ENCODE results near the gene TSPAN32. TPM values are rescaled to one million over a fixed set of nuclear protein-coding genes. Genes with fewer than 3 reads are reported as not detected.
"Not testable (repeated sequence)": the region's sequence is repeated elsewhere in the genome, so short reads cannot be mapped to it uniquely, and the experiment has no call there.

TSPAN32 gene
- total and polyA plus RNA-seq, 10 donors: 10.6 to 21.8 (median 17.5) TPM

- intact Hi-C loops (cut with DNase I; ENCODE audit: low total_unique reads): no loop called here
- no peak for TF ChIP-seq POLR2A (IDR thresholded peaks at IDR 0.05)
- no peak for TF ChIP-seq POLR2AphosphoS5 (IDR thresholded peaks at IDR 0.05)
- no peak for TF ChIP-seq CTCF (IDR thresholded peaks at IDR 0.05 in 8 of 11, conservative IDR thresholded peaks at IDR 0.05 in 3 of 11)
- H3K4me3 ChIP-seq: no peak overlapping the region
- 91 to 97% (median 92%) methylated on average over 5 of the region's 5 CpGs for WGBS, 5 donors
- no peaks in the 10 kb centered on the region for H3K36me3 ChIP-seq
- H3K27me3 ChIP-seq (replicated peaks in 1 of 7): no peaks in the 10 kb centered on the region
- H3K27ac ChIP-seq: no peak overlapping the region
- H3K4me1 ChIP-seq: no peaks in the 10 kb centered on the region
- DNase-seq: no peak
- H3K9me3 ChIP-seq: peaks cover 0 to 17% (median 10%) of the 10 kb centered on the region in 8 donors
Measured at GRCh38 chr11:2331404-2331803, 29.6 kb downstream of the TSPAN32 start.

DNA sequence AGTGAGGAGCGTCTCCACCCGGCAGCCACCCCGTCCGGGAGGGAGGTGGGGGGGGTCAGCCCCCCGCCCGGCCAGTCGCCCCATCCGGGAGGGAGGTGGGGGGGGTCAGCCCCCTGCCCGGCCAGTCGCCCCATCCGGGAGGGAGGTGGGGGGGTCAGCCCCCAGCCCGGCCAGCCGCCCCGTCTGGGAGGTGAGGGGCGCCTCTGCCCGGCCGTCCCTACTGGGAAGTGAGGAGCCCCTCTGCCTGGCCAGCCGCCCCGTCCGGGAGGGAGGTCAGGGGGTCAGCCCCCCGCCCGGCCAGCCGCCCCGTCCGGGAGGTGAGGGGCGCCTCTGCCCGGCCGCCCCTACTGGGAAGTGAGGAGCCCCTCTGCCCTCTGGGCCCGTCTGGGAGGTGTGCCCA lies 30.8 kb downstream of the TSPAN32 start:
- H3K27me3 ChIP-seq (replicated peaks in 1 of 7); H3K4me1 ChIP-seq; intact Hi-C loops (cut with DNase I; ENCODE audit: low total_unique reads); DNase-seq; H3K4me3 ChIP-seq; H3K36me3 ChIP-seq; H3K27ac ChIP-seq: not testable (repeated sequence)
- H3K9me3 ChIP-seq: peaks cover 0 to 17% (median 10%) of the 10 kb centered on the region in 8 donors
- WGBS, 5 donors: 90 to 100% (median 97%) methylated on average over 2 to 28 of the region's 29 CpGs

- H3K27me3 ChIP-seq (replicated peaks in 1 of 7); DNase-seq; H3K36me3 ChIP-seq; intact Hi-C loops (cut with DNase I; ENCODE audit: low total_unique reads); H3K27ac ChIP-seq; H3K4me3 ChIP-seq; H3K4me1 ChIP-seq: not testable (repeated sequence)
- WGBS, 5 donors: 55 to 74% (median 71%) methylated on average over 2 of the region's 4 CpGs
- H3K9me3 ChIP-seq: peaks cover 0 to 17% (median 10%) of the 10 kb centered on the region in 8 donors
Measured at GRCh38 chr11:2333486-2334205, 31.8 kb downstream of the TSPAN32 start.

DNA sequence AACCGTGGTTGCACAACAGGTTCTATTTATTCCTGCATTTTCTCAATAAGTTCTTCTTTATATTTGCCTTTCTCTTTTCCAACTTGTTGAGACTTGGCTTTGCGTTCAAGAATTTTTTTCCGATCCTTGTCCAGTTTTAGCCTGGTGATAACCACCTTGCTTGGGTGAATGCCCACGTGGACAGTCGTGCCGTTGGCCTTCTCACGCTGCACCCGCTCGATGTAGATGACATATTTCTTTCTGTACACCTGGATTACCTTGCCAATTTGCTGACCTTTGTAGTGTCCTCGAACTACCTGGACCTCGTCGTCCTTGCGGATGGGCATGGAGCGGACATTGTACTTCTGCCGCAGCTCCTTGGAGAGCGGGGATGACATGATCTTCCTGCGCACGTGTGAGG lies 33.5 kb downstream of the TSPAN32 start:
- H3K27ac ChIP-seq; H3K4me3 ChIP-seq; intact Hi-C loops (cut with DNase I; ENCODE audit: low total_unique reads); H3K36me3 ChIP-seq; H3K4me1 ChIP-seq; H3K27me3 ChIP-seq (replicated peaks in 1 of 7): not testable (repeated sequence)
- DNase-seq: peak; percentile 23
- peaks cover 0 to 16% (median 10%) of the 10 kb centered on the region in 8 donors for H3K9me3 ChIP-seq
- WGBS, 5 donors: 91 to 97% (median 93%) methylated on average over 17 to 18 of the region's 18 CpGs

GRCh38 chr11:2338760-2339159 lies 36.9 kb downstream of the TSPAN32 start:
- H3K27ac ChIP-seq; intact Hi-C loops (cut with DNase I; ENCODE audit: low total_unique reads); H3K4me3 ChIP-seq; H3K27me3 ChIP-seq (replicated peaks in 1 of 7); H3K4me1 ChIP-seq; H3K9me3 ChIP-seq; H3K36me3 ChIP-seq; DNase-seq: not testable (repeated sequence)
- TF ChIP-seq CTCF (IDR thresholded peaks at IDR 0.05 in 8 of 11, conservative IDR thresholded peaks at IDR 0.05 in 3 of 11): peak in 5 of 11 experiments; percentile 6 to 39 (median 22)
- 76 to 82% (median 79%) methylated on average over 8 of the region's 8 CpGs for WGBS, 5 donors

- DNase-seq: no peak
- H3K4me3 ChIP-seq: no peak overlapping the region
- H3K27ac ChIP-seq: no peak overlapping the region
- intact Hi-C loops (cut with DNase I; ENCODE audit: low total_unique reads): no loop called here
- 88 to 97% (median 93%) methylated on average over 3 of the region's 3 CpGs for WGBS, 5 donors
- peaks cover 0 to 11% (median 3%) of the 10 kb centered on the region in 8 donors for H3K9me3 ChIP-seq
- H3K36me3 ChIP-seq: no peaks in the 10 kb centered on the region
- H3K4me1 ChIP-seq: no peaks in the 10 kb centered on the region
- TF ChIP-seq POLR2AphosphoS5 (IDR thresholded peaks at IDR 0.05): no peak
- TF ChIP-seq POLR2A (IDR thresholded peaks at IDR 0.05): no peak
- TF ChIP-seq CTCF (IDR thresholded peaks at IDR 0.05 in 8 of 11, conservative IDR thresholded peaks at IDR 0.05 in 3 of 11): no peak
- no peaks in the 10 kb centered on the region for H3K27me3 ChIP-seq (replicated peaks in 1 of 7)
Measured at GRCh38 chr11:2342557-2342956, 40.7 kb downstream of the TSPAN32 start.
